GM21515 (cell line): Measurements from ENCODE around the gene UCN3.
"Not testable (repeated sequence)": the region's sequence is repeated elsewhere in the genome, so short reads cannot be mapped to it uniquely, and the experiment has no call there.

Experiments used
- ATAC-seq: cut with Tn5 transposase; IDR thresholded peaks from one replicate; pipeline ENCODE4 v1.9.1; 2021; ENCODE audit not compliant: unreplicated experiment

UCN3 gene

DNA sequence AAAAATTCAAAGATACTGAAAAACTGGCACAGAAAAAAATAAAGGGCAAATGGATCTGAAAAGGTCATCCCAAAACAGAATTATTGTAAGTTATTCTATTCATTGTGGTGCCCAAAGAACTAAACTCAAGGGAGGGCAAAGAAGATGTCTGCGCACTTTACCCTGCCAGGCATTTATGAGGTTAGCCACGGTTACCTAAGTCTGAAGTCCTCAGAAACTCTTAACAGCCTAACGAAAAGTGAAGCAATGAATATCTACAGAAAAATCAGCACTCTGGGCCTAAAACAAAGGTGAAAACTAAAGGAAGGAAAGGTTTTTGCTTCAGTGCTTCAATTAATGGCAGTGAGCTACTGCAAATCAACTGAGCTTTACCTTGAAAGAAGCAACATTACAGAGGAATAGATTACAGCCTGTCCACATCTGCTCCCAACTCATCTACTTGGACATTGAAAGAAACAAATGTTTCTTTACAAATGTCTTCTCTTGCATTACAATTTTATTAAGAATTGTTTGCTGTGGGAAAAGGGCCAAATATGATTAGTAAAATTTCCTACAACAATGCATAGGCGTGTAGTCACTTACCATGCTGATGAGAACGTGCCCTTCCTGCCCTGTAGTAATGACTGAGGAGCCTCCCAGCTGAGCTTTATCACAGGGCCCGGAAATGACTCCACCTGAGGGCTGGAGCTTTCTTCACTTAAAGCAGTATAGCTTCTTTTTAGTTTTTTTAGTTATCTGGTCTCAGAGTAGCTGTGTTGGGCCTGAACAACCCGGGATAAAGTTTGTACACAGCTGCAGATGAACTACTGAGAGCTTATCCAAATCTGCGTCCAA is 39.7 kb downstream of the UCN3 start, which contains the start of gene TUBAL3:
TSS of gene TUBAL3 (minus strand) at position 621 of the 834 bp plus-strand sequence. CDS start at position 585, 36 bp downstream.
- ATAC-seq, result no peak

DNA sequence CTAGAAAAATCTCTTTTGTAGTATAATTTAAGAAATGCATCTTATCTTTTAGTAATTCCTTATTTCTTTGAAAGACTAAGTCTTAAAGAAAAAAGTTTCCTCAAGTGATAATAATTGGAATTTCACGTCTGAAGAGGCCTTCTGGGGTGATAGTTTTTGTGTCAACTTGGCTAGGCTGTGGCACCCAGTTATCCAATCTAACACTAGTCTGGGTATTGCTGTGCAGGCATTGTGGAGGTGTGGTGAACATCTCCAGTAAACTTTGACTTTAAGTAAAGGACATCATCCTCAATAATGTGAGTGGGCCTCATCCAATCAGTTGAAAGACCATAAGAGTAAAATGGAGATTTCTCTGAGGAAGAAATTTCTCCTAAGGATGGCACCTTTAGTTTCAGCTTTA is 42.2 kb downstream of the UCN3 start:
- no peak for ATAC-seq

DNA sequence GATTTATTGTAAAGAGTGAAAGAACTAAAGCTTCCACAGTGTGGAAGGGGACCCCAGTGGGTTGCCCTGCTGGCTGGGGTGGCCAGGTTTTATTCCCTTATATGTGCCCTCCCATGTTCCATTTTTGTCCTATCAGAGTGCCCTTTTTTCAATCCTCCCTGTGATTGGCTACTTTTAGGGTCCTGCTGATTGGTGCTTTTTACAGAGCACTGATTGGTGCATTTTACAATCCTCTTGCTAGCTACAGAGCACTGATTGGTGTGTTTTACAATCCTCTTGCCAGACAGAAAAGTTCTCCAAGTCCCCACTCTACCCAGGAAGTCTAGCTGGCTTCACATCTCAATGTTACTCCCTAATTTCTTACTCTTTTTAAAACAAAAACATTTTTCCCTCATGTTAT is 46.0 kb downstream of the UCN3 start:
- not testable (repeated sequence) for ATAC-seq

DNA sequence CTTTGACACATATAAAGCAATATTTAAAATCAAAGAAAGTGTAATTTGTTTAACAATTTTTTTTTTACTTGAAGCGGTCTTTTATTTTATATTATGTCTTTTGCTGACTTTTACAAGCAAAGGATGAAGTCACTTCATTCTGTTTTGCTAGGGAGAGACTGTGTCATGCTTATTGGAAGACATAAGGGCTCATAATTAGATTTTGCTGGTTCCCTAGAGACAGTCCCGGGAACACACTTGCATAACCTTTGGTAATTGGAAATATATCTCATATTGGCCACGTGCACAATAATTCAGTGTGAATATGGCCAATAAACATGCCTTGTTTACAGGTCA is 47.1 kb downstream of the UCN3 start:
- ATAC-seq, result no peak

DNA sequence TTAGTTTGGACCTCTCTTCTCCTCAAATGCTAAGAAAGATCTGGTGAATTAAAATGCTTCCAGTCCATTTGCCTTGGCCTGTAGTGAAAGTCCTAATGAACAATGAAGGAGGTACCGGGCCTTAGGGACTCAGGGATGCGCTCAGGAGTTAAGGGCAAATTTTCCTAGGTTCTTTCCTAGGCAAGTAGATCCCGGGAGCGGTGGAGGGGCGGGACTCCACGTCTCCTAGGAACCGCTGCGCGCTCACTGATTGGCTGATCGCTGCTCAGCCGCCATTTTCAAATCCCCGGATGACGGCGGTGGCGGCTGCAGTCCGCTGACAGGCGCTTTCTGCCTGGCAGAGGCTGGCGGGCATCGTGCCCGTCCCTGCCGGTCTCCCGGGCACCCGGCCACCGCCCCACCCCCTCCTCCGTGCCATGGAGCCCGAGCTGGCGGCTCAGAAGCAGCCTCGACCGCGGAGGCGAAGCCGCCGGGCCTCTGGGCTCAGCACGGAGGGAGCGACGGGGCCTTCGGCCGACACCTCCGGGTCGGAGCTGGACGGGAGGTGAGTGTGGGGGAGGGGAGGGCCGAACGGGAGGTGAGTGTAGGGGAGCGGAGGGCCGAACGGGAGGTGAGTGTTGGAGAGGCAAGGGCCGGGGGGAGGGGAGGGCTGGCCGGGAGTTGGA is 47.6 kb downstream of the UCN3 start, which contains the start of gene NET1:
TSS of gene NET1 (plus strand) at position 281 of the 665 bp plus-strand sequence. CDS start at position 417, 136 bp downstream.
- ATAC-seq, result peak; percentile 99

DNA sequence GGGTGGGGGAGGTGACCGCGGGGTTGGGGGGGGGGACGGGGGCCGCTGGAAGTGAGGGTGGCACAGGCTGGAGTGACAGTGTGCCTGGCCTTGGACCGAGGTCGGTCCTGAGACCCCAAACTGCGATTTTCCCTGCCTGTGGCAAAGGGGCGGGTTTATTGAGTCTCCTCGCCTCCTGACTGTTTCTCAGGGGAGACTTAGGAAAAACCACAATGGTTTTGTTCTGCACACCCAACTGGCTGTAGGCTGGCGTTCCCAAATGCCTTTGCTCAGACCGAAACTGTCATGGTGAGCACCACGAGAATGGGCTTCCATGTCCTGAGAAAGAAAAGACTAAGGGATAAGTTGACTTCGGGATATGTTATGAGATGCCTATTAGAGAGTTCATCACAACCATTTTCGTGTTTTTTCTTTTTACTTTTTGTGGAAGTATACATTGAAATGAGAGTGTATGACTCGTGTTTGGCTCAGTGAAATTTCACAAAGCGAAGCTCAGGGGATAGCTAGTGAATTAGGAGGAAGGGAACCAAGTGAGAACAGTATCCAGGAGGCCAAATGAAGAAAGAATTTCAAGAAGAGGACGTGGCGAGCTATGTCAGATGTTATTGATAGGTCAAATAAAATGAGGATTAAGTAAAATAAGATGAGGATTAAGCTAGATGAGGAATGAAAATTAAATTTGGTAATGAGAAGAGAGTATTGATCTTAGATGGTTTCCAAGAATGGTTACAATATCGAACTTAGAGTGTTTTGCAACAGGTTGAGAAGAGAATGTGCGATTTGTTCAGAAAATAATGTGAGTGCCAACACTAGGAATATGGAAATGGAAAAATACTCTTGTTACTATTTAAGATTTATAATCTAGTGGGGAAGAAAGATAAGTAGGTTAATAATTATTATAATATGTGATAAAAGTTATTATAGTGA is 48.5 kb downstream of the UCN3 start:
- no peak for ATAC-seq

DNA sequence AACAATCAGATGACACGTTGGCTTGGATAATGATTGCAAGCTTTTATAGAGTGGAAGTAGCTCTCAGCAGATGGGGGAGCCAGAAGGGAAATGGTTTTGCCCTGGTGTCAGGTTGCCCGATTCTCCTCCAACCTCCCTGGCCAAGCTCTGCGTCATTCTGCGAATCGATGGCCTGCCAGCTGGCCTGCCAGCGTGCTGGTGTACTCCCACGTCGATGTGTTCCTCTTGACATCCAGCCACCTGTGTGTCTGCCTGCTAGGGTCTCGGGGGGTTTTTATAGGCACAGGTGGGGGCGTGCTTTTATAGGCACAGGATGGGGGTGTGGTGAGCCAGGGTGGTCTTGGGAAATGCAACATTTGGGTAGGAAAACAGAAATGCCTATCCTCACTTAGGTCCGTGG is 52.2 kb downstream of the UCN3 start:
- ATAC-seq, result no peak

DNA sequence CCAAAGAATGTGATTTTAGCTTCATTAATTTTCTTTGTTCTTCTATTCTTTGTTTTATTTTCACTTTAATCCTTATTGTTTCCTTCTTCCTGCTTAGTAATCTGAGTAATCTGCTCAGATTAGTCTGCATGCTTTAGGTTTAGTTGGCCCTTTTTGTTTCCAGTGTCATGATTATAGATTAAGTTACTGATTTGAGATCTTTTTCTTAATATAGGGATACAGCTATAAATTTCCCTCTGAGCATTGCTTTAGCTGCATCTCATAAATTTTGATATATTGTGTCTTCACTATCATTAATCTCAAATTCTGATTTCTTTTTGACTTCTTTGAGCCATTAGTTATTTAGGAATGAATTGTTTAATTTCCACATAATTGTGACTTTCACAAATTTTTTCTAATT is 53.8 kb downstream of the UCN3 start:
- ATAC-seq, result no peak

DNA sequence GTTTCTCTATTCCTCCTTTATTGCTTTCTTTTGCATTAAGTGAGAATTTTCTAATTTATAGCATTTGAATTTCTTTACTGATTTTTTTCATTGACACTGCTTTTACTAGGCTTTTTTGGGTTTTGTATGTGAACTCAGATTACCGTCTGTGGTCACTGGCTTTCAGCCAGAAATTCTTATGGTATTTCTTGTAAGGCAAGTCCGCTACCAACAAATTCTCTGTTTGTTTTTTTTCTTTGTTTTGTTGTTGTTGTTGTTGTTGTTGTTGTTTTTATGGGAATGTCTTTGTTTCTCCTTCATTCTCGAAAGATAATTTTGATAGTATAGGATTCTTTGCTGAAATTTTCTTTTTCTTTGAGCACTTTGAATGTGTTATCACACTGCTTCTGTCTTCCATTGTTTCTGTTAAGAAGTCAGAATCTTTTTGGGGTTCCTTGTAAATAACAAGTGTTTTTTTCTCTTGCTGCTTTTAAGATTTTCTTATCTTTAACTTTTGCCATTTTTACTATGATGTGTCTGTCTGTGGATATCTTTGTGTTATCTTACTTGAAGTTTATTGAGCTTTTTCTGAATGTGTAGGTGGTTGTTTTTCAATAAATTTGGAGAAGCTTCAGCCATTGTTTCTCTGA is 54.8 kb downstream of the UCN3 start:
- ATAC-seq, result no peak

DNA sequence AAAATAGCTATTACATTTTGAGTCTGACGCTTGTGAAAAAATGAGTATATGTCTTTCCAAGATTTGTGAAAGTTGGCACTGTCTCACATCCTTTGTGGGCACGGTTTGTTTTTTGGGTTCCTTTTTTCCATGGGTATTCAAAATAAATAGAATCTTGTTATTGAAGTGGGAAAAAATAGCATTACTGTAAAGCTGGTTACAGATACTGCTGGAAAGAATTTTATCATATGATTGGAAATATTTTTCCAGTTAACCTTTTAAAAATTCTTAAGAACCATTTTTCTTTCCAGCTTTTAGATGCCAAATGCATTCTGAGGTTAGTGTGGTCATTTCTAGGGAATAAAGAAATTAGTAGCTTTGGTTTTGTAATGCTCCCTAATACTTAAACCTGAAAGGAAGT is 59.0 kb downstream of the UCN3 start:
- ATAC-seq, result no peak
